Prostate gland (tissue), 2 donors: ENCODE measurements around the gene CLDN24.

ENCODE experiments used
- POLR2A ChIP-seq: fragments of 450-650 bp; IDR thresholded peaks from one replicate; pipeline ENCODE4 v1.6.1; 2016; ENCODE audit warnings: antibody characterized with exemption, mild to moderate bottlenecking
- TF ChIP-seq, protein P1 (sequence below), 4 experiments: fragments of 200-600 bp in 2 of 4; fragments of 450-650 bp in 2 of 4; sonication (generic) in 2 of 4; IDR thresholded peaks; 1 replicate in 3 of 4; 2 replicates in 1 of 4; pipeline ENCODE4 v1.5.1; 2016 to 2019; ENCODE audit warnings: antibody characterized with exemption in 4 of 4, mild to moderate bottlenecking in 2 of 4, moderate library complexity in 2 of 4

DNA sequence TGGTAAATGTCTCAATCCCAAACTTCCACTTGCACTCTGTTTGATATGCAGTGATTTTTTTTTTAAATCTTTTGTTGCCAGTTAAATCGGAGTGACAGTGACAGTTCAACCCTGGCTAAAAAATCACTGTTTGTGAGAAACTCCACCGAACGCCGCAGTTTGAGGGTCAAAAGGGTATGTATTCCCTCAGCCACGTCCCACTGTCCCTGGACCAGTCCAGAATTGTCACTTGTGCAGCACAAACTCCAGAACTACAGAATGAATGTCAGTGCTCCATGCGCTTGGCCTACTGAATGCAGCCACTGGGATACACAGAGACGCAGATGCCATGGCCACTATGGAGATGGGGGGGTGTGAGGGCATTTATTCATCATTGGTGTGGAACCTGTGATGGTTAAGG lies 36.3 kb downstream of the CLDN24 start:
- TF ChIP-seq, protein P1, sequence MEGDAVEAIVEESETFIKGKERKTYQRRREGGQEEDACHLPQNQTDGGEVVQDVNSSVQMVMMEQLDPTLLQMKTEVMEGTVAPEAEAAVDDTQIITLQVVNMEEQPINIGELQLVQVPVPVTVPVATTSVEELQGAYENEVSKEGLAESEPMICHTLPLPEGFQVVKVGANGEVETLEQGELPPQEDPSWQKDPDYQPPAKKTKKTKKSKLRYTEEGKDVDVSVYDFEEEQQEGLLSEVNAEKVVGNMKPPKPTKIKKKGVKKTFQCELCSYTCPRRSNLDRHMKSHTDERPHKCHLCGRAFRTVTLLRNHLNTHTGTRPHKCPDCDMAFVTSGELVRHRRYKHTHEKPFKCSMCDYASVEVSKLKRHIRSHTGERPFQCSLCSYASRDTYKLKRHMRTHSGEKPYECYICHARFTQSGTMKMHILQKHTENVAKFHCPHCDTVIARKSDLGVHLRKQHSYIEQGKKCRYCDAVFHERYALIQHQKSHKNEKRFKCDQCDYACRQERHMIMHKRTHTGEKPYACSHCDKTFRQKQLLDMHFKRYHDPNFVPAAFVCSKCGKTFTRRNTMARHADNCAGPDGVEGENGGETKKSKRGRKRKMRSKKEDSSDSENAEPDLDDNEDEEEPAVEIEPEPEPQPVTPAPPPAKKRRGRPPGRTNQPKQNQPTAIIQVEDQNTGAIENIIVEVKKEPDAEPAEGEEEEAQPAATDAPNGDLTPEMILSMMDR (IDR thresholded peaks at IDR 0.05): no peak
- TF ChIP-seq POLR2A: no peak
